ENCODE measurements around the gene ITGA8.

- TF ChIP-seq CTCF (IDR thresholded peaks at IDR 0.05) (no peak), POLR2A (IDR thresholded peaks at IDR 0.05) (no peak)
Measured at GRCh38 chr10:15700078-15700674, 19.5 kb downstream of the ITGA8 start.
